OCI-M2 (cell line): ENCODE measurements around the gene SOWAHB.
"Not testable (repeated sequence)": the region's sequence is repeated elsewhere in the genome, so short reads cannot be mapped to it uniquely, and the experiment has no call there.

Source experiments
- DNase-seq: peaks from one replicate; lab custom pipeline; 2025; ENCODE audit not compliant: unreplicated experiment; lab: John Stamatoyannopoulos, UW

SOWAHB gene

GRCh38 chr4:76895619-76896018 is 2.3 kb downstream of the SOWAHB start:
- no peak for DNase-seq

- DNase-seq = no peak
These were observed 3.2 kb downstream of the SOWAHB start for GRCh38 chr4:76894537-76895255.

GRCh38 chr4:76892601-76893000 is 5.3 kb downstream of the SOWAHB start:
- DNase-seq = no peak

DNA sequence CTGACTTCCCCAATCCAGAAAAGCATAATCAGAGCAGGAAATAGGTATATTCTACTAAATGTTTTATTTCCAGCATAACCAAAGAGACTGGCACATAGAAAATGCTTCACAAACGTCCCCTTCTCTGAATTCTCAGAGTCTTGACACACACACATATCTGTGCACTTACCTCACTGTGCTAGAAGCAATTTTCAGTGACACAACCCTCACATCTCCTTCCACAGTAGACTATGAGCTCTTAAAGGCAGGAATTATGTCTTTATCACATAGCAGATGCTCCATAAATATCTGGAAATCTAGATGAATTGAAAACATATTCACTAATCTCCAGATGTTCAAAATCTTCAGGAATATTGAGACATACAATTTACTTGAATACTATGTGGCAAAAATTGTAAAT is 5.9 kb downstream of the SOWAHB start:
- DNase-seq = no peak

DNA sequence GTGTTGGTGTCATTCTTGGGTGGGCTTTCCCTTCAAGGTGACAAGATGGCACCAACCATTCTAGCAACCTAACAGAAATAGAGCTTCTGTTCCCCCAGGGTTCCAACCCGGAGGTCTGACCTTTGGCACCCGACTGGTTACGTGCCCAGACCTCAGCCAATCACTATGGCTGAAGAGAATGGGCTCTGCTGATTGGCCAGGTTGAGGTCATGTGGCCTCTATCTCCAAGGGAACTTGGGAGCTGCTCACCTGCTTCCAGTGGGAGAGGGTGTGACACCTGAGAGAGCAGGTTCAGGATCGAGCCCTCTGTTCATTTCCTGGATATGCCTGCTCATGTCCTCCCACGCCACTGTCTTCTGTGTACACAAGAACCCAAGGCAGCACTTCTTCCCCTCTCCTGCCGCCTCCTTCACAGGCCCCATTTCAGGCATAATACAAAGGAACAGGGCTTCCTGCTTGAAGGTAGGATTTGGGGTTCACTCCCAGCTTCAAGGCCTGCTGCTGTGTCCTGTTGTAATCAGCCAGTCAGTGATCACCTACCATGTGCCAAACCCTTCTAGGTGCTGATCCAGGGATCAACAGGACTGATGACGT is 11.0 kb downstream of the SOWAHB start:
- no peak for DNase-seq

DNA sequence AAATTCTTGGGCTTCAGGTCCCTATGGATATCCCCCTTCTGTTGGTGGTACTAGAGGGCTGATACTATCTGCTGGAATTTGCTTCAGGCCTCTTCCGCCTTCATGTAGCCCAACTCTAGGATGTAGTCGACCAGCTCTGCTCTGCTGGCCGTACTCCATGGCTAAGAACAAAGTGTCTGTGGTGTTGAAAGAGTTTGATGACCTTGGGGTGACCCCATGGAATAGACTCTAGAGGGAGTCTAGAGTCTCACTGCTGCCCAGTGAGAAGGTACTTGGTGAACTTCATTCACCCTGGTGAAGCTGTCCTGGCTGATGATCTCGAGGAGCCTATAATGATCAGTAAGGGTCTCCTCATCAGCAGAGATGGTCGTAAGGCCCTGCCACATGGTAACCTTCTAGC is 11.7 kb downstream of the SOWAHB start:
- DNase-seq = no peak

- no peak for DNase-seq
These were observed 14.8 kb downstream of the SOWAHB start for GRCh38 chr4:76883147-76883546.

GRCh38 chr4:76882630-76883029 is 15.3 kb downstream of the SOWAHB start:
- no peak for DNase-seq

DNA sequence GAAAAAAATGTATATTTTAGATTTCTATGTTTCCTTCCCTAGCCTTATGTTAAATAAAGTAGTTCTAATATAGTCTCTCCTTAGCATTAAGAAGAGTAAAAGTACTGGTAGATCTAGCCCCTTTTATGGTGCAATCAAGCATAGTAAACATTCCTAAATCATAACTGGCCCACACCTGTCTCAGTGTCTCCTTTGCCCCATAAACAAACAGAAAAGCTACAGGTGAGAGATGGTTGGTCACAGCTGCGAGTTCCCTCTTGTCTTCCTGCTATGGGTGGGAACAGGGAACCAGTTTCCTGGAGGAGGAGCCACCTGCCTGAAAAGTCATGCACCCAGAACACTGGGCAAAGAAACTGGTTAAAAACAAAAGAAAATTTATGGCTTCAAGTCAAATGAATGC is 16.6 kb downstream of the SOWAHB start:
- no peak for DNase-seq

- no peak for DNase-seq
These were observed 18.1 kb downstream of the SOWAHB start for GRCh38 chr4:76879731-76880364.

DNA sequence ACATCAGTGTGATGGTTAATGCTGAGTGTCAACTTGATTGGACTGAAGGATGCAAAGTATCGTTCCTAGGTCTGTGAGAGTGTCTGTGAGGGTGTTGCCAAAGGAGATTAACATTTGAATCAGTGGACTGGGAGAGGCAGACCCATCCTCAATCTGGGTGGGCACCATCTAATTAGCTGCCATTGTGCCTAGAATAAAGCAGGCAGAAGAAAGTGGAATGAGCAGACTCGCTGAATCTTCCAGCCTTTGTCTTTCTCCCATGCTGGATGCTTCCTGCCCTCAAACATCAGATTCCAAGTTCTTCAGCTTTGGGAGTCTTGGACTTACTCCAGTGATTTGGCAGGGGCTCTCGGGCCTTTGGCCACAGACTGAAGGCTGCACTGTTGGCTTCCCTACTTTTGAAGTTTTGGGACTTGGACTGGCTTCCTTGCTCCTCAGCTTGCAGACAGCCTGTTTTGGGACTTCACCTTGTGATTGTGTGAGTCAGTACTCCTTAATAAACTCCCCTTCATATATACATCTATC is 19.2 kb downstream of the SOWAHB start:
- not testable (repeated sequence) for DNase-seq

GRCh38 chr4:76874176-76874575 is 23.8 kb downstream of the SOWAHB start:
- DNase-seq = no peak

DNA sequence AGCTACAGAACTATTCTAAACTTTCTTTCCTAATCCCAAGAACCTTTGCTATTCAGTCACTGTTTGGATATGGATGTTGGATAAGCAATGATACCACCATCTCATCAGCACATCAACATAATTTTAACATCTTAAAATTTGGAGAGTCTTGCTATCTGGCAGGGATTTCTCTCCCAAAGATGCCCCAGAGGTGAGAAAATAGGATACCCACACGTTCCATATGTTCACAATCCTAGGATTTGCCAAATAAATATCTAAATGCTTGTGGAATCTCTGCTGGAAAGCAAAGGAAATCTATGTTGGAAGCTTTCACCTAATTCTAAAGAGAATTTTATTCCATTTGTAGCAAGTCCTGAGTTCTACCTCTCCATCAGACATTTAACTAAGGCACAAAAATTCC is 24.4 kb downstream of the SOWAHB start:
- no peak for DNase-seq

- DNase-seq = no peak
These were observed 25.4 kb downstream of the SOWAHB start for GRCh38 chr4:76872556-76872955.

DNA sequence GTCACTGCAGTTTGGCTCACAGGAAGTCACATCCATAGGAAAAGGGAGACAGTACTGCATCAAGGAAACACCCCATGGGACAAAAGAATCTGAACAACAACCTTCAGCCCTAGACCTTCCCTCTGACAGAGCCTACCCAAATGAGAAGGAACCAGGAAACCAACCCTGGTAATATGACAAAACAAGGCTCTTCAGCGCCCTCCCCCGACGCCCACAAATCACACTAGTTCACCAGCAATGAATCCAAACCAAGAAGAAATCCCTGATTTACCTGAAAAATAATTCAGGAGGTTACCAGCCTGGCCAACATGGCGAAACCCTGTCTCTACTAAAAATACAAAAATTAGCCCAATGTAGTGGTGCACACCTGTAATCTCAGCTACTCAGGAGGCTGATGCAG is 29.2 kb downstream of the SOWAHB start:
- DNase-seq = not testable (repeated sequence)

DNA sequence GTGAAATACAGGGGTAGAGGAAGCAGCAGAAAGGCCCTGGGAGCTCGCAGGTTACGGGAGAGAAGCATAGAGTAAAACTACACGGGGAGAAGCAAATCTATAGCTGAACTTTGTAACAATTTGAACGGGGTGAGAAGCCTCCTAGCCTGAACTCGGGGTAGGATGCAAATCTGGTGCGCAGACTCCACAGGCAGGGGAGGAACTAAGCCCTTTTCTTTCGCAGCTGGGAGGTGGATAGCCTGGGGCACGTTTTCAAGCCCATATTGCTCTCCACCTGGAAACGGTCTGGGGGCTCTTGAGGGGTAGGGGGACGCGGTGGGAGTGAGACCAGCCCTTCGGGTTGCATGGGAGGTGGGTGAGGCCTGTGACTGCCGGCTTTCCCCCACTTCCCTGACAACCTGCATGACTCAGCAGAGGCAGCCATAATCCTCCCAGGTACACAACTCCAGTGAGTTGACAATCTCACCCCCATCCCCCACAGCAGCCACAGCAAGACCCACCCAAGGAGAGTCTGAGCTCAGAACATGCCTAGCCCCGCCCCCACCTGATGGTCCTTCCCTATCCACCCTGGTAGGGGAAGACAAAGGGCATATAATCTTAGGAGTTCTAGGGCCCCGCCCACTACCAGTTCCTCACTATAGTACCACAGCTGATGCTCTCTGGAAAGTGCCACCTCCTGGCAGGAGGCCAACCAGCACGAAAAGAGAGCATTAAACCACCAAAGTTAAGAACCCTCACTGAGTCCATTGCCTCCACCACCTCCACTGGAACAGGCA is 29.9 kb downstream of the SOWAHB start:
- no peak for DNase-seq

DNA sequence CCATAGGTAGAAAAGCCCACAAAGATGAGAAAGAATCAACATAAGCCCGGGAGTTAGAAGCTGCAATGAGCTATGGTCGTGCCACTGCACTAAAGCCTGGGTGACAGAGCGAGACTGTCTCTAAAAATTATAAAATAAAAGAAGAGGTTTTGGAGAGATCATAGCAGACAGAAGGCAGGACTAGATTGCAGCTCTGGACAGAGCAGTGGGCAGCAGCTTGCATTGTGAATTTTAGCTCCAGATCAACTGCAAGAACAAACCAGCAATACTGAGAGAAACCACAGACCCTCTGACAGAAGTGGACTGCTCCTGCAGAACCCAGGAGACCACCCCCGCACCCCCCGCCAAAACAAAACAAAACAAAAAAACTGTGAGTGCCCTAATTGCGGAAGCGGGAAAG is 30.6 kb downstream of the SOWAHB start:
- DNase-seq = no peak

- no peak for DNase-seq
These were observed 31.3 kb downstream of the SOWAHB start for GRCh38 chr4:76866641-76867040.

DNA sequence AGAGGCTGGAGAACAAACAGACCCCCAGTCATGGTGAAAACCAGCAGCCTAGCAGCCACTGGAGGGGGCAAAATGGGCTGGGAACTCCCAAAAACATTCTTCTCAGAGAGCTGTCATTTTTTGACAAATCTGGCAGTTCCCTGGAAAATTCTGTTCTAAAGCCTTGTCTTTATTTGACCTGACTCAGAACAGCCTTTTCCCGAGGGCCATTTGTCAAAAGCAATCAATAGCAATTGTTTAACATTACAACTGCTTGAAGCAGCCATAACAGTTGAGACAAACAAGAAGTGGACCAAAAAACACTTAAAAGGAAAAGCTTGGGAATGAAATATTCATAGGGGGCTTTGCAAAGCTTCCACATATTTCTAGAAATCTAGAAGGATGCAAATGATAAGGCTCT is 39.6 kb downstream of the SOWAHB start:
- no peak for DNase-seq

- no peak for DNase-seq
These were observed 40.9 kb downstream of the SOWAHB start for GRCh38 chr4:76857074-76857409.

DNA sequence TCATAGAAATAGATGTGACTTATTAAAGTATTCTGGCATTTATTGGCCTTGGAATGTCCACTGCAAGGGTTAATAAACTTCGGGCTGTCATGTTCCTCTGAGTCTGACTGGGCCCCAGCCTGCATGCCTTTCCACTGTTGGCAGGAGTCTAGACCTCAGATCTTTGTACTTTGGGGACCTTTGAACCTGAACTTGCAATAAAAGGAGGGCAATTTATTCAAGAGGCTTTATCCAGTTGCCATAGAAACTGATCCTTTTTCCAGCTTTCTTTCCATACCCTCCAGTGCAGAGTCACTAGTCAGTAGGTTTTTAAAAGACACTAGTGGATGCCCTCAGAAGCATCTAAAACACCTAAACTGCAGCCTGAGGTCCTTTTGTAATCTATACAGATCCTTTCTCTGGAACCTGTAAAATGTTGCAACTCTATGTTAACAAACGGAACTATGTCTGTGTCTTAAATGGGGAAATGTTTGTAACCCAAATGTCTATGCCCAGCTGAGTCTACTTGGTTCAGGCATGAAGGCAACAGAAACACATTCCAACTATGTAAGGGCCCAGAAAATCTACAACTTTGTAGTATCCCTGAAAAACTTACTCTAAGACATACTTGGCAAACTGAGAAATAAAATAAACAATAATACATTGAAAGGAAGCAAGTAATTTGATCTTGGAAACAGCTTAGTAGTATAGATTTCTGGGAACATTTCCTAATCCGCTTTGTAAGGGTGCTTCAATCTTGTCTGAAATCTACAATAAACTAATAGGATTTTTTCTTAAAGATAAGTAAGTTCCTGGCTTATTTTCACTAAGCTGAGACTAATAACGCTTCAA is 41.5 kb downstream of the SOWAHB start:
- DNase-seq = no peak
